A204.1 (cell line): Measurements from ENCODE around the gene S100A13.
"Not testable (repeated sequence)": the region's sequence is repeated elsewhere in the genome, so short reads cannot be mapped to it uniquely, and the experiment has no call there.

Source experiments
- FAIRE-seq: peaks from 2 replicates; lab custom pipeline; 2012; peaks lifted over from hg19 to GRCh38; lab: Jason Lieb, UNC

S100A13 gene

GRCh38 chr1:153602749-153603148 is 24.6 kb downstream of the S100A13 start:
- FAIRE-seq, result no peak

- FAIRE-seq, result no peak
These were observed 27.5 kb downstream of the S100A13 start for GRCh38 chr1:153599847-153600246.

- FAIRE-seq, result no peak
These were observed 28.8 kb downstream of the S100A13 start for GRCh38 chr1:153598309-153599172.

GRCh38 chr1:153597206-153597605 is 30.1 kb downstream of the S100A13 start:
- FAIRE-seq, result no peak

- FAIRE-seq, result no peak
These were observed 34.6 kb downstream of the S100A13 start for GRCh38 chr1:153592748-153593147.

- no peak for FAIRE-seq
These were observed 38.8 kb downstream of the S100A13 start for GRCh38 chr1:153588482-153588881.

GRCh38 chr1:153588033-153588432 is 39.3 kb downstream of the S100A13 start:
- not testable (repeated sequence) for FAIRE-seq

- FAIRE-seq, result no peak
These were observed 40.0 kb downstream of the S100A13 start for GRCh38 chr1:153587314-153587713.

- FAIRE-seq, result no peak
These were observed 41.0 kb downstream of the S100A13 start for GRCh38 chr1:153586347-153586746.

- FAIRE-seq, result no peak
These were observed 42.3 kb downstream of the S100A13 start for GRCh38 chr1:153585006-153585405.

- FAIRE-seq, result peak; percentile 25
These were observed 43.3 kb downstream of the S100A13 start for GRCh38 chr1:153583976-153584375.

GRCh38 chr1:153583514-153583913 is 43.8 kb downstream of the S100A13 start:
- FAIRE-seq, result not testable (repeated sequence)

- not testable (repeated sequence) for FAIRE-seq
These were observed 44.5 kb downstream of the S100A13 start for GRCh38 chr1:153582836-153583235.

- no peak for FAIRE-seq
These were observed 48.4 kb downstream of the S100A13 start for GRCh38 chr1:153578936-153579335.

GRCh38 chr1:153578490-153578889 is 48.8 kb downstream of the S100A13 start:
- FAIRE-seq, result no peak

GRCh38 chr1:153577624-153578051 is 49.7 kb downstream of the S100A13 start:
- FAIRE-seq, result no peak

- no peak for FAIRE-seq
These were observed 50.2 kb downstream of the S100A13 start for GRCh38 chr1:153577138-153577537.

- not testable (repeated sequence) for FAIRE-seq
These were observed 51.8 kb downstream of the S100A13 start for GRCh38 chr1:153575497-153575896.

GRCh38 chr1:153575081-153575491 is 52.2 kb downstream of the S100A13 start:
- not testable (repeated sequence) for FAIRE-seq

GRCh38 chr1:153573351-153573750 is 54.0 kb downstream of the S100A13 start:
- no peak for FAIRE-seq

GRCh38 chr1:153572569-153573015 is 54.7 kb downstream of the S100A13 start:
- FAIRE-seq, result no peak

- no peak for FAIRE-seq
These were observed 55.6 kb downstream of the S100A13 start for GRCh38 chr1:153571706-153572105.

- no peak for FAIRE-seq
These were observed 56.4 kb downstream of the S100A13 start for GRCh38 chr1:153570874-153571273.

- no peak for FAIRE-seq
These were observed 57.8 kb downstream of the S100A13 start for GRCh38 chr1:153569465-153569864.
